ENCODE measurements around the gene KCNQ1. TPM values are rescaled to one million over a fixed set of nuclear protein-coding genes. Genes with fewer than 3 reads are reported as not detected.

The KCNQ1 gene
- total and polyA plus RNA-seq, 9 of the 15 experiments (the other 6 are each of a cell fraction or from before 2014, with no cell fraction given): 0.44 TPM; not detected in 8

DNA sequence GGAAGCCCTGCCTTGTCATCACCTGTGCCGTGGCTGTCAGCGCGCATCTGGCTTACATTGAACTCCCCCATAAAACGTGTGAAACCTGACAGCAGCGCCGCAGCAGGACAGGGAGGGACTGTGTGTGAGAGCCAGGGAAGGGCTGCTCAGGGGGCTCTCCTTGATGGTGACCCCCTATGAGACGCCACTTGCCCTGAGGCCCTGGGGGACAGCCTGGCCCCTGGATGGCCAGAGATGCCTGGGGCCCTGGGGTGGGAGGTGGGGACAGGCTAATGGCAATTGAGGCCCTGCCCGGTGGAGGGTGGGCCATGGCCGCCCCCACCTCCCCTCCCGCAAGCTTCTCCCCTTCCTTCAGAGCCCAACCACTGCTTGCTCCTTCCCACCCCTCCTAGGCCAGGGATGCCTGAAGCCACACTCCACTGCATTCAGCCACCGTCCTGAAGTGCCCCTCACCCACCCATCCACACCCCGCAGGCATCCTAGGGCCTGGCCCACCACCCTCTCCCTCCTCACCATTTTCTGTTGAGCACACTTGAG, 290.3 kb downstream of the KCNQ1 start:
- FAIRE-seq (no peak), DNase-seq (ENCODE audit: extremely low read depth in 1 of 4, low spot score in 3 of 4) (no peak), ATAC-seq (no peak)
- 41% methylated on average over 8 of the region's 12 CpGs for WGBS (ENCODE audit: insufficient coverage, low coverage, missing lambda C conversion rate)
- Histone ChIP-seq H3K9me1 (ENCODE audit: control insufficient read depth, insufficient read depth, low read length) (no peaks in the 10 kb centered on the region), H3K79me2 (ENCODE audit: control insufficient read depth, insufficient read depth, low read length) (no peaks in the 10 kb centered on the region), H3K9me3 (replicated peaks; ENCODE audit: control insufficient read depth, insufficient read depth, low read depth, low read length) (no peaks in the 10 kb centered on the region), H3K36me3 (ENCODE audit: control insufficient read depth, insufficient read depth, low read length) (no peaks in the 10 kb centered on the region), H3K4me1 (replicated peaks in 1 of 2; ENCODE audit: control insufficient read depth in 2 of 2, insufficient read depth in 2 of 2, low read length in 2 of 2) (peaks cover 24 to 60% of the 10 kb centered on the region in 2 experiments), H3K27me3 (ENCODE audit: control insufficient read depth in 2 of 2, insufficient read depth in 2 of 2, low read length in 2 of 2) (no peaks in the 10 kb centered on the region), H3K27ac (ENCODE audit: extremely low read depth, low read depth, low read length) (no peak overlapping the region), H4K20me1 (replicated peaks; ENCODE audit: control insufficient read depth, insufficient read depth, low read length) (no peaks in the 10 kb centered on the region; the same call in 1 of the 2 replicates), H3K9ac (ENCODE audit: insufficient read depth in 1 of 2, low read depth in 2 of 2, low read length in 2 of 2) (no peak overlapping the region), H3K4me2 (ENCODE audit: insufficient read depth, low read length) (no peak overlapping the region), H3K4me3 (no peak overlapping the region), H2AFZ (ENCODE audit: low read depth, low read length) (no peak overlapping the region)
- ChIA-PET POLR2A (interaction anchor here (0.6 to 1.1 kb wide), 2 partner anchors 10 to 155 kb away, joined by 3 to 6 read pairs; no protein-coding TSS in a partner anchor), CTCF (ENCODE audit: low intra/inter-chr PET ratio) (no interaction called here)
- no peak for TF ChIP-seq PHB2 (IDR thresholded peaks at IDR 0.05; ENCODE audit: low read depth)
- TF ChIP-seq, protein P1, sequence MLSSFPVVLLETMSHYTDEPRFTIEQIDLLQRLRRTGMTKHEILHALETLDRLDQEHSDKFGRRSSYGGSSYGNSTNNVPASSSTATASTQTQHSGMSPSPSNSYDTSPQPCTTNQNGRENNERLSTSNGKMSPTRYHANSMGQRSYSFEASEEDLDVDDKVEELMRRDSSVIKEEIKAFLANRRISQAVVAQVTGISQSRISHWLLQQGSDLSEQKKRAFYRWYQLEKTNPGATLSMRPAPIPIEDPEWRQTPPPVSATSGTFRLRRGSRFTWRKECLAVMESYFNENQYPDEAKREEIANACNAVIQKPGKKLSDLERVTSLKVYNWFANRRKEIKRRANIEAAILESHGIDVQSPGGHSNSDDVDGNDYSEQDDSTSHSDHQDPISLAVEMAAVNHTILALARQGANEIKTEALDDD (IDR thresholded peaks at IDR 0.05): no peak
- TF ChIP-seq ZNF436 (CRISPR knock-in tag; IDR thresholded peaks at IDR 0.05): no peak
- no peak for TF ChIP-seq PREB (CRISPR knock-in tag; IDR thresholded peaks at IDR 0.05)
- TF ChIP-seq, protein P2, sequence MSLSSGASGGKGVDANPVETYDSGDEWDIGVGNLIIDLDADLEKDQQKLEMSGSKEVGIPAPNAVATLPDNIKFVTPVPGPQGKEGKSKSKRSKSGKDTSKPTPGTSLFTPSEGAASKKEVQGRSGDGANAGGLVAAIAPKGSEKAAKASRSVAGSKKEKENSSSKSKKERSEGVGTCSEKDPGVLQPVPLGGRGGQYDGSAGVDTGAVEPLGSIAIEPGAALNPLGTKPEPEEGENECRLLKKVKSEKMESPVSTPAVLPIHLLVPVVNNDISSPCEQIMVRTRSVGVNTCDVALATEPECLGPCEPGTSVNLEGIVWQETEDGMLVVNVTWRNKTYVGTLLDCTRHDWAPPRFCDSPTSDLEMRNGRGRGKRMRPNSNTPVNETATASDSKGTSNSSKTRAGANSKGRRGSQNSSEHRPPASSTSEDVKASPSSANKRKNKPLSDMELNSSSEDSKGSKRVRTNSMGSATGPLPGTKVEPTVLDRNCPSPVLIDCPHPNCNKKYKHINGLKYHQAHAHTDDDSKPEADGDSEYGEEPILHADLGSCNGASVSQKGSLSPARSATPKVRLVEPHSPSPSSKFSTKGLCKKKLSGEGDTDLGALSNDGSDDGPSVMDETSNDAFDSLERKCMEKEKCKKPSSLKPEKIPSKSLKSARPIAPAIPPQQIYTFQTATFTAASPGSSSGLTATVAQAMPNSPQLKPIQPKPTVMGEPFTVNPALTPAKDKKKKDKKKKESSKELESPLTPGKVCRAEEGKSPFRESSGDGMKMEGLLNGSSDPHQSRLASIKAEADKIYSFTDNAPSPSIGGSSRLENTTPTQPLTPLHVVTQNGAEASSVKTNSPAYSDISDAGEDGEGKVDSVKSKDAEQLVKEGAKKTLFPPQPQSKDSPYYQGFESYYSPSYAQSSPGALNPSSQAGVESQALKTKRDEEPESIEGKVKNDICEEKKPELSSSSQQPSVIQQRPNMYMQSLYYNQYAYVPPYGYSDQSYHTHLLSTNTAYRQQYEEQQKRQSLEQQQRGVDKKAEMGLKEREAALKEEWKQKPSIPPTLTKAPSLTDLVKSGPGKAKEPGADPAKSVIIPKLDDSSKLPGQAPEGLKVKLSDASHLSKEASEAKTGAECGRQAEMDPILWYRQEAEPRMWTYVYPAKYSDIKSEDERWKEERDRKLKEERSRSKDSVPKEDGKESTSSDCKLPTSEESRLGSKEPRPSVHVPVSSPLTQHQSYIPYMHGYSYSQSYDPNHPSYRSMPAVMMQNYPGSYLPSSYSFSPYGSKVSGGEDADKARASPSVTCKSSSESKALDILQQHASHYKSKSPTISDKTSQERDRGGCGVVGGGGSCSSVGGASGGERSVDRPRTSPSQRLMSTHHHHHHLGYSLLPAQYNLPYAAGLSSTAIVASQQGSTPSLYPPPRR (CRISPR knock-in tag; IDR thresholded peaks at IDR 0.05; ENCODE audit: borderline replicate concordance): no peak
- no peak for TF ChIP-seq HNRNPLL (IDR thresholded peaks at IDR 0.05; ENCODE audit: low read depth, low read length, poor library complexity, severe bottlenecking)
- no peak for TF ChIP-seq KHSRP (IDR thresholded peaks at IDR 0.05)
- intact Hi-C loops (cut with micrococcal nuclease): no loop called here
- in situ Hi-C loops (cut with MboI): no loop called here
- BruUV-seq (replicated peaks): no TSS peak
